IMR-90 (cell line): ENCODE measurements around the gene NSF. TPM values are rescaled to one million over a fixed set of nuclear protein-coding genes. Genes with fewer than 3 reads are reported as not detected.
A peak's percentile ranks its signal among the peaks of the same experiment; 100 is the strongest.
"Not testable (repeated sequence)": the region's sequence is repeated elsewhere in the genome, so short reads cannot be mapped to it uniquely, and the experiment has no call there.

Source experiments
- ATAC-seq: fragments of 200-7000 bp; cut with Tn5 transposase; 2 replicates; pipeline ENCODE4 v1.9.1; 2020; ENCODE audit warnings: low read depth, mild to moderate bottlenecking, moderate library complexity
- BruUV-seq: library from RNA; stranded (reverse); fragments of 400-500 nt; replicated peaks from 2 replicates; lab custom pipeline; 2021; lab: Mats Ljungman, UMichigan
- CTCF ChIA-PET: fragments of 300-600 bp; formaldehyde crosslinking; extraction: SDS; loops from one replicate; lab custom pipeline; 2021; ENCODE audit warnings: antibody characterized with exemption; lab: Yijun Ruan, JAX
- POLR2A ChIA-PET: fragments of 300-600 bp; sonication (Branson Sonifier 250); formaldehyde crosslinking; loops from one replicate; lab custom pipeline; 2022; ENCODE audit warnings: antibody characterized with exemption; ENCODE audit not compliant: unreplicated experiment; lab: Charles Lee
- DNase-seq: peaks from one replicate; pipeline ENCODE4 v3.0.0; 2013
- H2AFZ ChIP-seq: replicated peaks from 2 replicates; pipeline ENCODE3; 2013; ENCODE audit warnings: low read length, mild to moderate bottlenecking; ENCODE audit not compliant: poor library complexity
- H2AK5ac ChIP-seq: 2 replicates; pipeline ENCODE4 v1.6.1; 2013; ENCODE audit warnings: low read depth, low read length, inconsistent platforms
- H2AK9ac ChIP-seq: replicated peaks from 2 replicates; pipeline ENCODE3; 2013; ENCODE audit warnings: mild to moderate bottlenecking, low read depth, low read length, moderate library complexity; ENCODE audit not compliant: poor library complexity
- H2BK120ac ChIP-seq: 2 replicates; pipeline ENCODE4 v1.6.1; 2013; ENCODE audit warnings: low read depth, low read length, inconsistent platforms
- H2BK15ac ChIP-seq: 3 replicates; pipeline ENCODE4 v1.6.1; 2013; ENCODE audit warnings: low read depth, low read length, inconsistent platforms
- H2BK20ac ChIP-seq: 2 replicates; pipeline ENCODE4 v1.6.1; 2013; ENCODE audit warnings: low read depth, mild to moderate bottlenecking, inconsistent platforms, low read length, moderate library complexity
- H2BK5ac ChIP-seq: 2 replicates; pipeline ENCODE4 v1.6.1; 2013; ENCODE audit warnings: mild to moderate bottlenecking, low read depth, low read length, inconsistent platforms; ENCODE audit not compliant: poor library complexity, severe bottlenecking
- H3K14ac ChIP-seq: replicated peaks from 2 replicates; pipeline ENCODE4 v1.6.1; 2013; ENCODE audit warnings: low read depth, low read length, inconsistent platforms
- H3K18ac ChIP-seq: 2 replicates; pipeline ENCODE4 v1.6.1; 2013; ENCODE audit warnings: low read depth, low read length, control low read depth
- H3K23ac ChIP-seq: 2 replicates; pipeline ENCODE4 v1.6.1; 2013; ENCODE audit warnings: low read depth, low read length, inconsistent platforms
- H3K27ac ChIP-seq: 2 replicates; pipeline ENCODE4 v1.5.1; 2013; ENCODE audit warnings: mild to moderate bottlenecking, control low read depth, low read length; ENCODE audit not compliant: insufficient read depth
- H3K27me3 ChIP-seq: 2 replicates; pipeline ENCODE4 v1.6.1; 2013; ENCODE audit warnings: low read length; ENCODE audit not compliant: control insufficient read depth, insufficient read depth
- H3K36me3 ChIP-seq: 2 replicates; pipeline ENCODE4 v1.6.1; 2013; ENCODE audit warnings: low read length, mixed read lengths; ENCODE audit not compliant: control insufficient read depth, insufficient read depth
- H3K4ac ChIP-seq: 2 replicates; pipeline ENCODE4 v1.6.1; 2013; ENCODE audit warnings: low read depth, low read length, inconsistent platforms
- H3K4me1 ChIP-seq: 2 replicates; pipeline ENCODE4 v1.6.1; 2013; ENCODE audit warnings: low read length, mixed read lengths; ENCODE audit not compliant: control insufficient read depth, insufficient read depth
- H3K4me2 ChIP-seq: 2 replicates; pipeline ENCODE4 v1.6.1; 2013; ENCODE audit warnings: low read depth, mild to moderate bottlenecking, control low read depth, low read length, moderate library complexity
- H3K4me3 ChIP-seq: 2 replicates; pipeline ENCODE4 v1.5.1; 2013; ENCODE audit warnings: low read depth, mild to moderate bottlenecking, control low read depth, low read length, moderate library complexity; ENCODE audit not compliant: insufficient read depth
- H3K56ac ChIP-seq: 2 replicates; pipeline ENCODE4 v1.6.1; 2013; ENCODE audit warnings: low read length, inconsistent platforms; ENCODE audit not compliant: insufficient read depth; ENCODE audit errors: extremely low read depth
- H3K79me1 ChIP-seq, 2 experiments: 2 replicates each; pipeline ENCODE4 v1.6.1; 2013; ENCODE audit warnings: low read length in 2 of 2, inconsistent platforms in 1 of 2, low read depth in 1 of 2
- H3K9ac ChIP-seq: 2 replicates; pipeline ENCODE4 v1.6.1; 2013; ENCODE audit warnings: low read depth, low read length, control low read depth
- H3K9me1 ChIP-seq: 2 replicates; pipeline ENCODE4 v1.6.1; 2013; ENCODE audit warnings: low read length, inconsistent platforms; ENCODE audit not compliant: insufficient read depth
- H3K9me3 ChIP-seq: 2 replicates; pipeline ENCODE4 v1.6.1; 2013; ENCODE audit warnings: low read length; ENCODE audit not compliant: control insufficient read depth, insufficient read depth
- H4K20me1 ChIP-seq: 2 replicates; pipeline ENCODE4 v1.6.1; 2013; ENCODE audit warnings: low read length, inconsistent platforms; ENCODE audit not compliant: insufficient read depth
- H4K5ac ChIP-seq: 2 replicates; pipeline ENCODE4 v1.6.1; 2013; ENCODE audit warnings: mild to moderate bottlenecking, low read depth, low read length, control low read depth
- H4K8ac ChIP-seq, 2 experiments: 2 replicates each; pipeline ENCODE4 v1.6.1; 2013; ENCODE audit warnings: low read depth in 2 of 2, low read length in 2 of 2, control low read depth in 1 of 2, inconsistent platforms in 1 of 2
- H4K91ac ChIP-seq: 2 replicates; pipeline ENCODE4 v1.6.1; 2013; ENCODE audit warnings: low read depth, low read length, inconsistent platforms; ENCODE audit not compliant: insufficient read depth
- WGBS, 2 experiments: methylation state at CpG; one replicate each; pipeline versions ENCODE4 v1.1.5 to v1.1.7; 2013; ENCODE audit warnings: missing lambda C conversion rate in 2 of 2; ENCODE audit not compliant: insufficient read length in 1 of 2; ENCODE audit errors: extremely low coverage in 2 of 2; 5-methylcytosine and 5-hydroxymethylcytosine counted together
- dilution Hi-C: fragments of 300-500 bp; cut with HindIII; formaldehyde crosslinking; loops from one replicate; pipeline ENCODE4 v1.14.3; 2018; ENCODE audit warnings: low sequenced_read_pairs; ENCODE audit not compliant: unreplicated experiment
- in situ Hi-C: fragments of 300-500 bp; cut with MboI; formaldehyde crosslinking; loops from 3 replicates; pipeline ENCODE4 v1.14.3; 2019; ENCODE audit warnings: low sequenced_read_pairs, inconsistent platforms, mixed read lengths
- intact Hi-C: fragments of 100-400 bp; cut with micrococcal nuclease; formaldehyde crosslinking; loops from 2 replicates; pipeline ENCODE4 v1.10.0; 2022
- polyA plus RNA-seq, 3 experiments: library from polyadenylated mRNA; depleted of rRNA; stranded (reverse); fragments of >200 nt; gene quantifications; 2 replicates each; pipeline ENCODE4 v1.2.3, GENCODE V29; 2012; ENCODE audit warnings: low replicate concordance in 1 of 3
- total RNA-seq: library from RNA; depleted of rRNA; stranded (reverse); fragments of >200 nt; gene quantifications from 2 replicates; pipeline ENCODE4 v1.2.3, GENCODE V29; 2012

The NSF gene
- total and polyA plus RNA-seq, 2 of the 4 experiments (the other 2 are of a cell fraction): 38.9 to 110 TPM

- in situ Hi-C loops: not testable (repeated sequence)
These were observed 73.1 kb downstream of the NSF start for GRCh38 chr17:46663552-46663951.

GRCh38 chr17:46665969-46666368 is 75.5 kb downstream of the NSF start:
- intact Hi-C loops, H2BK120ac ChIP-seq, H3K18ac ChIP-seq, H2BK15ac ChIP-seq, H2BK20ac ChIP-seq, H2AK9ac ChIP-seq, H3K36me3 ChIP-seq, H3K4me1 ChIP-seq, H3K79me1 ChIP-seq, H3K27ac ChIP-seq, H4K20me1 ChIP-seq, H3K4me2 ChIP-seq, POLR2A ChIA-PET, H3K4me3 ChIP-seq, ATAC-seq, H4K91ac ChIP-seq, CTCF ChIA-PET, H3K9me1 ChIP-seq, H3K27me3 ChIP-seq, in situ Hi-C loops, BruUV-seq, H3K4ac ChIP-seq, H3K9me3 ChIP-seq, H4K5ac ChIP-seq, H3K56ac ChIP-seq, H2AK5ac ChIP-seq, H3K9ac ChIP-seq, DNase-seq, H2BK5ac ChIP-seq, dilution Hi-C loops, H3K23ac ChIP-seq, H2AFZ ChIP-seq, H3K14ac ChIP-seq, H4K8ac ChIP-seq: not testable (repeated sequence)
- no CpG with 5 or more reads among the region's 5 CpGs for WGBS, 2 experiments

More at GRCh38 chr17:46663552-46663951, 73.1 kb downstream of the NSF start:
- H2BK5ac ChIP-seq, H2BK20ac ChIP-seq, H3K9me1 ChIP-seq, H4K8ac ChIP-seq, CTCF ChIA-PET, DNase-seq, H2AK5ac ChIP-seq, H3K36me3 ChIP-seq, H3K4ac ChIP-seq, dilution Hi-C loops, H3K23ac ChIP-seq, H3K56ac ChIP-seq, H2AFZ ChIP-seq, intact Hi-C loops, H3K9ac ChIP-seq, H3K14ac ChIP-seq, H2BK120ac ChIP-seq, H4K5ac ChIP-seq, POLR2A ChIA-PET, H2BK15ac ChIP-seq, H3K4me3 ChIP-seq, H3K27me3 ChIP-seq, H3K79me1 ChIP-seq, H4K20me1 ChIP-seq, H3K4me1 ChIP-seq, H3K9me3 ChIP-seq, H3K27ac ChIP-seq, H3K4me2 ChIP-seq, H4K91ac ChIP-seq, H2AK9ac ChIP-seq, H3K18ac ChIP-seq: not testable (repeated sequence)
- BruUV-seq: TSS peak; percentile 27
- WGBS, 2 experiments: no CpG with 5 or more reads among the region's 2 CpGs
- peak; percentile 80 for ATAC-seq
